ENCODE data around the gene ABCB8.

- TF ChIP-seq TAF7 (tag; IDR thresholded peaks at IDR 0.05) (no peak), SMAD4 (CRISPR knock-in tag; conservative IDR thresholded peaks at IDR 0.05) (no peak), YBX1 (IDR thresholded peaks at IDR 0.05) (no peak)
- TF ChIP-seq, protein P1, sequence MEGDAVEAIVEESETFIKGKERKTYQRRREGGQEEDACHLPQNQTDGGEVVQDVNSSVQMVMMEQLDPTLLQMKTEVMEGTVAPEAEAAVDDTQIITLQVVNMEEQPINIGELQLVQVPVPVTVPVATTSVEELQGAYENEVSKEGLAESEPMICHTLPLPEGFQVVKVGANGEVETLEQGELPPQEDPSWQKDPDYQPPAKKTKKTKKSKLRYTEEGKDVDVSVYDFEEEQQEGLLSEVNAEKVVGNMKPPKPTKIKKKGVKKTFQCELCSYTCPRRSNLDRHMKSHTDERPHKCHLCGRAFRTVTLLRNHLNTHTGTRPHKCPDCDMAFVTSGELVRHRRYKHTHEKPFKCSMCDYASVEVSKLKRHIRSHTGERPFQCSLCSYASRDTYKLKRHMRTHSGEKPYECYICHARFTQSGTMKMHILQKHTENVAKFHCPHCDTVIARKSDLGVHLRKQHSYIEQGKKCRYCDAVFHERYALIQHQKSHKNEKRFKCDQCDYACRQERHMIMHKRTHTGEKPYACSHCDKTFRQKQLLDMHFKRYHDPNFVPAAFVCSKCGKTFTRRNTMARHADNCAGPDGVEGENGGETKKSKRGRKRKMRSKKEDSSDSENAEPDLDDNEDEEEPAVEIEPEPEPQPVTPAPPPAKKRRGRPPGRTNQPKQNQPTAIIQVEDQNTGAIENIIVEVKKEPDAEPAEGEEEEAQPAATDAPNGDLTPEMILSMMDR (IDR thresholded peaks at IDR 0.05 in 2 of 3, conservative IDR thresholded peaks at IDR 0.05 in 1 of 3; ENCODE audit: insufficient read depth in 2 of 3, low read depth in 1 of 3, low read length in 3 of 3) = no peak
Observed at GRCh38 chr7:151019130-151019447, 9.2 kb upstream of the ABCB8 start.

Data from K562 (cell line).